Body of pancreas (tissue), 4 donors: ENCODE measurements around the gene CYGB.

Experiments
- CTCF ChIP-seq, 7 experiments: fragments of 450-650 bp in 4 of 7; fragments of 200-600 bp in 3 of 7; sonication (generic) in 3 of 7; IDR thresholded peaks; one replicate each; pipeline ENCODE4 v1.5.1; 2016 to 2019; ENCODE audit warnings: antibody characterized with exemption in 7 of 7
- POLR2A ChIP-seq, 3 donors: fragments of 450-650 bp; IDR thresholded peaks; one replicate each; pipeline ENCODE4 v1.6.1; 2016; ENCODE audit warnings: antibody characterized with exemption in 3 of 3, mild to moderate bottlenecking in 2 of 3

GRCh38 chr17:76512366-76513305, 24.9 kb downstream of the CYGB start:
- TF ChIP-seq CTCF (IDR thresholded peaks at IDR 0.05) (no peak), POLR2A (IDR thresholded peaks at IDR 0.05) (no peak)
